NCI-H345 treated with DMSO at 0.1 percent for 48 hours (cell line): ENCODE results near the gene LHFPL6.

Experiments used
- DNase-seq: peaks from one replicate; lab custom pipeline; 2025; ENCODE audit not compliant: unreplicated experiment; lab: John Stamatoyannopoulos, UW

The LHFPL6 gene

DNA sequence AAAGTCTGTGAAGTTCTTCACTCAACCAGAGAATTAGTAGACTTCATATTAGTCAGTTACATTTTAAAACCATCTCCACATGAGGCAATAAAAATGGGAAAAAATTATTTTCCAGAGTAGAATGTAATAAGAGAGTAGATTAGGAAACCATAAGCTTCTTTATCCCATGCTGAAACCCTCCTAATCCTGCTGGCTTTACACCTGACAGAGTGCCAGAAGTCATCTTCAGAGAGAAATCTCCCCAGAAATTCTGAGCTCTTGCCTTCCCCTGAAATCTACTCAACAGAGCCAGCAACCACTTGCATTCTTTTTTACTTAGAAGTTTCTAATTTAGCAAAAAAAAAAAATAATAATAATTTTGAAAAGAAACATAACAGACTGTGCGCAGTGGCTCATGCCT is 284.8 kb downstream of the LHFPL6 start:
- DNase-seq, result no peak

DNA sequence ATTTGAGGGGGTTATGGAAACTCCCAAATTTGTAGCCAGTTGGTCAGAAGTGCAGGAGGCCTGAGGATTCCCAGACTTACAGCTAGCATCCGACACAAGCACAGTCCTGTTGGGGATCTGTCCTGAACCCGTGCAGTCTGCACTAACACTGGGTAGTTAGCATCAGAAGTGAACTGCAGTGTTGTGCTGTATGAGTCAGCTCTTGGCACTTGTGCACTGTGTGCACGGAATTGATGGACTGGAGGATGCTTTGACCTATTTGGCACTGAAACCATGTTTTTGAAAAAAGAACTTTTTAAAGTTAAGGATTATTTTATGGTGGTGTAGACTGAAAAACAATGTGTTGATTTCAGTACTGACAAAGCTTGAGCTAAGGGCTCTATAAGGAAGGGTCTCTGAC is 285.7 kb downstream of the LHFPL6 start:
- no peak for DNase-seq

DNA sequence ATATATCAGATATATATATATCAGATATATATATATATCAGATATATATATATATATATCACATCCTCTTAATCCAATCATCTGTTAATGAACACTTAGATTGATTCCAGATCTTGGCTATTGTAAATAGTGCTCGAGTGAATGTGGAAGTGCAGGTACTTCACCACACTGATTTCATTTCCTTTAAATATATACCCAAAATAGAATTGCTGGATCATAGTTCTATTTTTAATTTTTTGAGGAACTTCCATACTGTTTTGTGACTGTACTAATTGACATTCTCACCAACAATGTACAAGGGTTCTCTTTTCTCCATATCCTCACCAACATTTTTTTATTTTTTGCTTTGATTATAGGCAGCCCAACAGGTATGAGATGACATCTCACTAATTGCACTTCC is 287.2 kb downstream of the LHFPL6 start:
- DNase-seq, result no peak

DNA sequence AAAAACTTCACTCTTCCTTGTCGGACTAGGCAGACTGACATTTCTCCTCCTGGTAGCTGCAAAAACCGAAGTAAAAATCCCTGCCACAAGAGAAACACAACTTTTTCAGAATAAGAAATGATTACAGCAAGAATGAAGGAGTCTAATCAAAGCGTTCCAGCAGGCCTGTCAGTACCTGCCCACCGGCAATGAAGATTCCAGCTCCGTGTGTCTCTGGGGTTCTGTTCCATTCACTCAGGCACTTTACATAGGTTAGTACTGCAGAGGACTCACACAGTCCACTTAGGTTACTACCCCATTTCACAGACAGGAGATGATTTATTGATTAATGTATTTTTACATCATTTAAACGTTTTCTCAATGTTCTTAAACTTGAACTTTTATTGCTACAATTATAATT is 289.3 kb downstream of the LHFPL6 start:
- no peak for DNase-seq

DNA sequence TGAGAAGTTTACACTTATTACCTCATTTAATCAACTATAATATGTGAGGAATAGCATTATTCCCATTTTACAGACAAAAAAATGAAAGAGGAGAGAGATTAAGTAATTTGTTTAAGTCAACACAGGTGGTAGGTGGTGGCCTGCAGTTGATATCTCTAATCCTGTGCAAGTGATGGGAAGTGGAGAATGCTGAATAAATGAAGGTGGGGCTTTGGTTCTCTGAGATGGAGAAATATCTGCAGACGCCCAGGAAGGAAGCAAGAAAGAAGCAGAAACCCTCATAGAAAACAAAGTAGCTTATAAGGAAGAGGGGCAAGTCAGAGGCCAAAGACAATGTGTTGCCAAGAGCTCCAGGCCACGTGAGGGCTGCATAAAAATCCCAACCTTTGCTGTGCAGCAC is 290.4 kb downstream of the LHFPL6 start:
- no peak for DNase-seq

DNA sequence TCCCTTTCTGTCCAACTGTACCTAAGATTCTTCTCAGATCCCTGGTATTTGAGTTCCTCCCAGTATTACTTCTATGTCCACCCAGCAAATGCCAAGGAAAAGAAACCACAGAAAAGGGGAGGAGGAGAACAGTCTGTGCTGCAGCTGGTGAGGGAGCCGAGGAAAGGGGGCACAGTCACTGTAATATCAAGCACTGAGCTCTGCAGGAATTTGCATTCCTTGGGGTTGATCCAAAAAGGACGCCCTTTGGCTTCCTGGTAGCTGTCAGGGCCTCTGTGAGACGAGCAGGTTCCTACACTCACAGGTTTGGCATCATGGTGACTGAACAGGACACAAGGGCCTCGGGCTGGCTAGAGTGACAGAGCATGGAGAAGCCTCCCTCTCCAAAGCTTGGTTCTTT is 291.4 kb downstream of the LHFPL6 start:
- DNase-seq, result no peak

DNA sequence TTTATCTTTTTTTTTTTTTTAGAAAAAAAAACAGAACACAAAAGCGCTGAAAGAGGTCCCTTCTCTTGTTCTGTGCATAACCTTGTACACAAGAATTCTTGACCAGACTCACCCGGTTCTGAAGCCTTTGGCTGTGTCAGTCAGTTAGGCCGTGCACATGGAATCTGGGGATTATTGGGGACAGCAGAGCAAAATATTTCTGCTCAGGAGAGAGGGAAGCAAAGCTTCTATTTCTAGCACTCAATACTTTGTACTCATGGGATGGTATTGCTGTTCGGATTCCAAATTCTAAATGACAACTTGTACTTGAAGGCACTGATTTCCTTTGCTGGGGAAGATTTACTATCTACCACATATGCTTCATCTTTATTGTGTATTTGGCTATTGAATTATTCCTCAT is 292.0 kb downstream of the LHFPL6 start:
- DNase-seq, result no peak

DNA sequence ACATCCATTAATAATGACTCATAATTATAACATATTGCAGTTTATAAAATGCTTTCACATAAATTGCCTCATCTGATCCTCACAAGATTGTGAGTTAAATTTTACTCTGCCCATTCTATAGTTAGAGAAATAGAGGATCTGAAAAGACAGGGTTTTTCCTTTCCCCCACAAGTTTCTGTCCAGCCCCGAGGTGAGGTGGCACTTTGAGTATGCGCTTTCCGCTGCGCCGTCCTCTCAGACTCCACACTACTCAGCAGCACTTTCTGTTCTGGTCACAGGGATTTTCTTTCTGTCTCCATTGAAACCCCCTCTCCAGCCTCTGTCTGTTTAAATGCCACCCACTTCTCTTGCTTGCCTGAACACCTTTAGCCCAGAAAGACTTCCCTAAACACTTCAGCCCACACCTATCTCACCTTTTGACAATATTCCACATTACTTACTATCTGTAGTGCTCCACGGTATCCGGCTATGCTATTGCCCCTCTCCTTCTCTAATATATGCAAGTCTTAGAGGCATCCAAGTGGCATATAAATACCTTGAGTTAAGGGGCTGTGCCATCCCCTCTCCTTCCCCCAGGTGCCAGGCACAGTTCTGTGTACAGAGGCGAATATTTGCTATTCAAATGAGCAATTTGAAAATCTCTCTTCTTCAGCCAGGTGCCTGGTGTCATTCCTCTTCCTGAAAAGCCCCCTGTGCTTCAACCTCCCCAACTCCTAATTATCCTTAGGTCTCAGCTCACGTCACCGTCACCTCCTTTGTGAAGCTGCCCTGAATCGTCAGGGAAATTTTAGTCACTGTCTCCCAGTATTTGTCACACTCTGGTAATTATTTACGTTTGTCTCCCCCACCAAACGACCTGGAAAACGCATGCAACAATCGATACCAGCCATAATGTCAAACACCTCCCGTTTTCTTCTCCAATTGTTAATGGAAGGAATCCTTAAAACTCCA is 296.1 kb downstream of the LHFPL6 start:
- no peak for DNase-seq

DNA sequence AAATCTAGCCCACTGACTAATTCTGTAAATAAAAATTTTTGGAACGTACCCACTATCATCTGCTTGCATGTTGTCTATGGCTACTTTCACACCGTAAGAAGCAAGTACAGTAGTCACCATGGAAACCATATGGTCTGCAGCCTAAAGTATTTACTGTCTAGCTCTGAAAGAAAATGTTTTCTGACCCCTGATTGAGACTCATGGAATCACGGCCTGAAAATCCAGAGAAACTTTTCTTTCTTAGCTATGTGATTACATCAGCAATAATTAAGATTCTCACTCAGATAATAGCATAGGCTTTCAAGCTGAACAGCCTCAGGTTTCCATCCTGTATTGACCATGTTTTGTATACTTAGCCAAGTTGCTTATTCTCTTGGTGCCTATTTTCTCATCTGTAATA is 300.2 kb downstream of the LHFPL6 start:
- DNase-seq, result no peak

DNA sequence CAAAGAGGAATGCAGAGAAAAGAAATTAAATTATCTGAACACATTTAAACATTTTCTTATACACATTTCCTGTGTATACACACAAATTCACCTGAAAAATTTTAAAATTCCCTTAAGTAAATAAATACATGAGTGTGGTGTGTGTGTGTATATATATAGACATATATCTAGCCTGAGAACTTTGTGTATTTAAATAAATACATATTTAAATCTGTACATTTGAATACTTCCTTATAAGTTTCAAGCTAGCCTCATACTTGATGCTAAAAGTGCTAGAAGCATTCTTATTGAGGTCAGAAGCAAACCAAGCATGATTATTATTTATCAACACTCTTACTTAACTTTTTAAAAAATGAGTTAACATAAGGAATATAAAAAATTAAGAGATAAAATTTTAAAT is 304.0 kb downstream of the LHFPL6 start:
- no peak for DNase-seq

DNA sequence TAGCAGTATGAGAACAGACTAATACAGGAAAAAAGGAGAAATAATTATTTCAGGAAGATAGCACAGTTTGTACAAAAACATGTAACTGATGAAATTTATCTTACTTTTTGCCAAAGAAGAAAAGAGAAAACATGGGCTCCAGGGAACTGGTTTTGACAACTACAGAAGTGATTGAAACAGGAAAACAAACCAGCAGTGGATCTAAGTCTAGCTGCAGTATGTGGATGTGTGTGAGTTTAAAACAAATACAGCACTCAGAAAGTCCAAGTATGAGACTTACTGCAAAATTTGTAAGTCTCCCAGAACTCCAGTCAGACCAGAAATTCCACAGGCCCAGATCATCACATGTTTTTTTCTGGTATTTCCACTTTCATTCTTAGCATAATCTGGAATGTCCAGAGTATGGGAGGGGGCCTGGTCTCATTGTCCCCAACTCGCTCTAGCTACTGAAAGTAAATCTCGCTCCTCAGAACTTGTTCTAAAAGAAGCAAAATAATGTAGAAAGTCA is 305.3 kb downstream of the LHFPL6 start:
- no peak for DNase-seq

DNA sequence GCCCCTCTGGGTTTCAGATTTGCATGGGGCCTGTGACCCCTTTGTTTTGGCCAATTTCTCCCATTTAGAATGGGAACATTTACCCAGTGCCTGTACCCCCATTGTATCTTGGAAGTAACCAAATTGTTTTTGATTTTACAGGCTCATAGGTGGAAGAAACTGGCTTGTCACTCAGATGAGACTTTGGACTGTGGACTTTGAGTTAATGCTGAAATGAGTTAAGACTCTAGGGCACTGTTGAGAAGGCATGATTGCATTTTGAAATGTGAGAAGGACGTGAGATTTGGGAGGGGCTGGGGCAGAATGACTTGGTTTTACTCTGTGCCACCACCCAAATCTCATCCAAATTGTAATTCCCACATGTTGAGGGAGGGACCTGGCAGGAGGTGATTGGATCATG is 306.0 kb downstream of the LHFPL6 start:
- DNase-seq, result no peak

DNA sequence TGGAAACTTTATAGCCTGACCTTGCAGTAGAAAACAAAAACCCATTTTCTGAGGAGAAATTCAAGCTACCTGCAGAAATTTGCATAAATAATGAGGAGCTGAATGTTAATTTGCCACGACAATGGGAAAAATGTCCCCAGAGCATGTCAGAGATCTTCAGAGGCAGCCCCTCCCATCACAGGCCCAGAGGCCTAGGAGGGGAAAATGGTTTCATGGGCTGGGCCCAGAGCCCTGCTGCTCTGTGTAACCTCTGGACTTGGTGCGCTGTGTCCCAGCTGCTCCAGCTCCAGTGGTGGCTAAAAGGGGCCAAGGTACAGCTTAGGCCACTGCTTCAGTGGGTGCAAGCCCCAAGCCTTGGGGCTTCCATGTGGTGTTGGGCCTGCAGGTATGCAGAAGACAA is 306.8 kb downstream of the LHFPL6 start:
- no peak for DNase-seq
